Endothelial cell of umbilical vein (primary cell): ENCODE results near the gene CSNK2A3. TPM values are rescaled to one million over a fixed set of nuclear protein-coding genes. Genes with fewer than 3 reads are reported as not detected.

Source experiments
- BruUV-seq: library from RNA; stranded (reverse); fragments of 400-500 nt; replicated peaks from 2 replicates; lab custom pipeline; 2021; lab: Mats Ljungman, UMichigan
- CTCF ChIA-PET: fragments of 300-600, 350-600 bp; sonication (Branson Sonifier 250); formaldehyde crosslinking; loops from one replicate; lab custom pipeline; 2021; ENCODE audit warnings: antibody characterized with exemption, inconsistent platforms; lab: Charles Lee
- POLR2A ChIA-PET: fragments of 300-600, 350-600 bp; sonication (Branson Sonifier 250); formaldehyde crosslinking; loops from one replicate; lab custom pipeline; 2021; ENCODE audit warnings: antibody characterized with exemption, inconsistent platforms; lab: Charles Lee
- DNase-seq: peaks from one replicate; pipeline ENCODE4 v3.0.0-alpha.2; 2011; ENCODE audit warnings: low read depth, low spot score
- FAIRE-seq: peaks from 2 replicates; lab custom pipeline; 2011; peaks lifted over from hg19 to GRCh38; lab: Jason Lieb, UNC
- H2AFZ ChIP-seq: 2 replicates; pipeline ENCODE4 v1.6.0; 2012; ENCODE audit warnings: low read depth, low read length, control low read depth, inconsistent platforms
- H3K27ac ChIP-seq: 2 replicates; pipeline ENCODE4 v1.5.1; 2011; ENCODE audit warnings: low read depth, mild to moderate bottlenecking, control low read depth, low read length, moderate library complexity; ENCODE audit not compliant: insufficient read depth
- H3K27me3 ChIP-seq, 2 experiments: 2 replicates each; pipeline versions ENCODE4 v1.6.0 to v1.6.1; 2011; ENCODE audit warnings: low read length in 2 of 2, mixed read lengths in 1 of 2; ENCODE audit not compliant: control insufficient read depth in 2 of 2, insufficient read depth in 2 of 2
- H3K36me3 ChIP-seq, 2 experiments: 2 replicates in 1 of 2; 3 replicates in 1 of 2; pipeline ENCODE4 v1.5.1; 2011; ENCODE audit warnings: low read length in 2 of 2, mild to moderate bottlenecking in 1 of 2, moderate library complexity in 1 of 2; ENCODE audit not compliant: control insufficient read depth in 2 of 2, insufficient read depth in 2 of 2; ENCODE audit errors: extremely low read depth in 1 of 2
- H3K4me1 ChIP-seq: 3 replicates; pipeline ENCODE4 v1.5.1; 2011; ENCODE audit warnings: mild to moderate bottlenecking, low read length; ENCODE audit not compliant: control insufficient read depth, insufficient read depth; ENCODE audit errors: extremely low read depth
- H3K4me2 ChIP-seq: 2 replicates; pipeline ENCODE4 v1.6.1; 2011; ENCODE audit warnings: low read length, control low read depth, mixed read lengths; ENCODE audit not compliant: insufficient read depth
- H3K4me3 ChIP-seq, 3 experiments: fragments of 200-600 bp in 1 of 3; sonication (generic), shearing (Covaris generic) in 1 of 3; replicated peaks in 1 of 3; 2 replicates each; pipeline ENCODE4 v1.5.1; 2011 to 2016; ENCODE audit warnings: control low read depth in 3 of 3, low read length in 3 of 3, mild to moderate bottlenecking in 2 of 3, inconsistent platforms in 1 of 3, low read depth in 1 of 3, moderate library complexity in 1 of 3; ENCODE audit not compliant: insufficient read depth in 1 of 3
- H3K79me2 ChIP-seq: 2 replicates; pipeline ENCODE4 v1.6.0; 2012; ENCODE audit warnings: low read length, inconsistent platforms; ENCODE audit not compliant: control insufficient read depth, insufficient read depth
- H3K9ac ChIP-seq: replicated peaks from 2 replicates; pipeline ENCODE3; 2011; ENCODE audit warnings: low read length, control low read depth; ENCODE audit not compliant: insufficient read depth; ENCODE audit errors: extremely low read depth
- H3K9me1 ChIP-seq: replicated peaks from 3 replicates; pipeline ENCODE4 v1.6.0; 2011; ENCODE audit warnings: mild to moderate bottlenecking, low read length; ENCODE audit not compliant: control insufficient read depth, insufficient read depth; ENCODE audit errors: extremely low read depth
- H3K9me3 ChIP-seq: replicated peaks from 2 replicates; pipeline ENCODE4 v1.5.1; 2012; ENCODE audit warnings: low read length, inconsistent platforms; ENCODE audit not compliant: control insufficient read depth, insufficient read depth
- H4K20me1 ChIP-seq: replicated peaks from 2 replicates; pipeline ENCODE3; 2011; ENCODE audit warnings: mild to moderate bottlenecking, low read length; ENCODE audit not compliant: control insufficient read depth, insufficient read depth; ENCODE audit errors: extremely low read depth
- EZH2 ChIP-seq: IDR thresholded peaks from 2 replicates; pipeline ENCODE4 v1.6.1; 2012; ENCODE audit warnings: borderline replicate concordance, low read depth, mild to moderate bottlenecking, moderate library complexity, low read length, inconsistent platforms; ENCODE audit not compliant: severe bottlenecking
- FOS ChIP-seq: IDR thresholded peaks from 2 replicates; pipeline ENCODE4 v1.6.1; 2011; ENCODE audit warnings: mild to moderate bottlenecking, low read length, moderate library complexity, borderline replicate concordance; ENCODE audit not compliant: insufficient read depth
- GATA2 ChIP-seq: IDR thresholded peaks from 2 replicates; pipeline ENCODE4 v1.7.0; 2011; ENCODE audit warnings: low read depth, mild to moderate bottlenecking, moderate library complexity, mixed read lengths, low read length; ENCODE audit not compliant: insufficient read length, insufficient read depth
- JUN ChIP-seq: IDR thresholded peaks from 2 replicates; pipeline ENCODE4 v1.6.1; 2011; ENCODE audit warnings: borderline replicate concordance, low read depth; ENCODE audit not compliant: insufficient read length, insufficient read depth
- MYC ChIP-seq: IDR thresholded peaks from one replicate; pipeline ENCODE4 v1.6.1; 2011; ENCODE audit warnings: mild to moderate bottlenecking, low read depth, low read length
- POLR2AphosphoS5 ChIP-seq: IDR thresholded peaks from 2 replicates; pipeline ENCODE4 v1.6.1; 2012; ENCODE audit warnings: low read depth, mild to moderate bottlenecking, control low read depth, low read length, moderate library complexity; ENCODE audit not compliant: insufficient read depth
- dilution Hi-C: fragments of 300-500 bp; cut with MboI; formaldehyde crosslinking; loops from one replicate; pipeline ENCODE4 v1.15.0; 2019; ENCODE audit warnings: low sequenced_read_pairs; ENCODE audit not compliant: extremely low pct_ligation_motif_present
- intact Hi-C: fragments of 100-400 bp; cut with micrococcal nuclease; formaldehyde crosslinking; loops from one replicate; pipeline ENCODE4 v1.10.0; 2022
- polyA plus RNA-seq, 4 experiments: library from polyadenylated mRNA; depleted of rRNA in 3 of 4; stranded (reverse) in 3 of 4; unstranded in 1 of 4; fragments of >200 nt; gene quantifications; 2 replicates each; pipeline versions ENCODE4 v1.2.1 to v1.2.3, GENCODE V29; 2011 to 2012; ENCODE audit warnings: missing spikeins in 1 of 4
- total RNA-seq: library from RNA; stranded (reverse); gene quantifications from 2 replicates; pipeline ENCODE4 v1.2.3, GENCODE V29; 2021
- TF ChIP-seq, protein P1 (sequence below): IDR thresholded peaks from 2 replicates; pipeline ENCODE4 v1.6.1; 2011; ENCODE audit not compliant: insufficient read depth, insufficient read length
- TF ChIP-seq, protein P2 (sequence below), 2 donors: IDR thresholded peaks; 1 replicate in 1 of 2; 2 replicates in 1 of 2; pipeline ENCODE4 v1.5.1; 2011; ENCODE audit warnings: low read length in 2 of 2, mild to moderate bottlenecking in 2 of 2, moderate library complexity in 2 of 2, control low read depth in 1 of 2, inconsistent platforms in 1 of 2, low read depth in 1 of 2; ENCODE audit not compliant: insufficient read depth in 1 of 2; ENCODE audit errors: extremely low read depth in 1 of 2

Gene CSNK2A3
- total and polyA plus RNA-seq, 2 donors (not counting 3 experiments of a cell fraction or from before 2014, with no cell fraction given), result 0.41 TPM; not detected in 1

DNA sequence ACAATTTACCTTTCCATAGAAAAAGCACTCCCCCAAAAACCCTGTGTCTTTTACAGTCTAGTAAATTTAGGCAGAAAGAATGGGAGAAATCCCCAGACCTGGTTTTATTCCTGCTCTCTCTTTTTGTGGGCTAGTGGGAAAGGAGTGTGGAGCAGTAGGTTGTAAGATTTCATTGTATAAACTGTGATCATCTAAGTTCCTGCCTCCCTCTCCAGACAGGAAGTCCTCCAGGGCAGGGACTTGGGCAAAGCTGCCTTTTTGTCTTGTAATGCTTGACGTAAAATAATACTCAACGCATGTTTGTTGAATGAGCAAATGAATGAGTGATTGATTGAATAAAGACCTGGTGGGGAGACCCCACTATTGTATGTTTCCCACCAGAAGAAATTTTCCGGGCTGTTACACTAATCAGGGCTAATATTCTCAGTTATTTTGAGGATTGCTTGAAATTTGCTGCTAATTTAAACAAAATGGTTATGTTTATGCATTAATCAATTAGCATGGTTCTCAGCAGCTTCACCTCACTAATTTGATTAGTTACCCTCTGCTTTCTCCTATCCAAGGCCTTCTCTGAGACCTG lies 36.3 kb downstream of the CSNK2A3 start:
- Histone ChIP-seq H3K9me1 (no peaks in the 10 kb centered on the region), H3K9ac (no peak overlapping the region), H3K27ac (no peak overlapping the region), H3K4me2 (no peak overlapping the region), H3K27me3 (no peaks in the 10 kb centered on the region), H3K4me3 (no peak overlapping the region), H3K9me3 (no peaks in the 10 kb centered on the region), H2AFZ (no peak overlapping the region), H3K36me3 (no peaks in the 10 kb centered on the region), H4K20me1 (no peaks in the 10 kb centered on the region), H3K4me1 (no peaks in the 10 kb centered on the region), H3K79me2 (no peaks in the 10 kb centered on the region)
- TF ChIP-seq MYC, result no peak
- TF ChIP-seq EZH2, result no peak
- TF ChIP-seq, protein P1, sequence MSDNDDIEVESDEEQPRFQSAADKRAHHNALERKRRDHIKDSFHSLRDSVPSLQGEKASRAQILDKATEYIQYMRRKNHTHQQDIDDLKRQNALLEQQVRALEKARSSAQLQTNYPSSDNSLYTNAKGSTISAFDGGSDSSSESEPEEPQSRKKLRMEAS, result no peak
- TF ChIP-seq GATA2, result no peak
- TF ChIP-seq FOS, result no peak
- no peak for TF ChIP-seq POLR2AphosphoS5
- TF ChIP-seq, protein P2, sequence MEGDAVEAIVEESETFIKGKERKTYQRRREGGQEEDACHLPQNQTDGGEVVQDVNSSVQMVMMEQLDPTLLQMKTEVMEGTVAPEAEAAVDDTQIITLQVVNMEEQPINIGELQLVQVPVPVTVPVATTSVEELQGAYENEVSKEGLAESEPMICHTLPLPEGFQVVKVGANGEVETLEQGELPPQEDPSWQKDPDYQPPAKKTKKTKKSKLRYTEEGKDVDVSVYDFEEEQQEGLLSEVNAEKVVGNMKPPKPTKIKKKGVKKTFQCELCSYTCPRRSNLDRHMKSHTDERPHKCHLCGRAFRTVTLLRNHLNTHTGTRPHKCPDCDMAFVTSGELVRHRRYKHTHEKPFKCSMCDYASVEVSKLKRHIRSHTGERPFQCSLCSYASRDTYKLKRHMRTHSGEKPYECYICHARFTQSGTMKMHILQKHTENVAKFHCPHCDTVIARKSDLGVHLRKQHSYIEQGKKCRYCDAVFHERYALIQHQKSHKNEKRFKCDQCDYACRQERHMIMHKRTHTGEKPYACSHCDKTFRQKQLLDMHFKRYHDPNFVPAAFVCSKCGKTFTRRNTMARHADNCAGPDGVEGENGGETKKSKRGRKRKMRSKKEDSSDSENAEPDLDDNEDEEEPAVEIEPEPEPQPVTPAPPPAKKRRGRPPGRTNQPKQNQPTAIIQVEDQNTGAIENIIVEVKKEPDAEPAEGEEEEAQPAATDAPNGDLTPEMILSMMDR (IDR thresholded peaks at IDR 0.05; ENCODE audit: extremely low read depth in 1 of 2, insufficient read depth in 1 of 2, low read depth in 1 of 2, low read length in 2 of 2), result no peak
- TF ChIP-seq JUN, result no peak
- no TSS peak for BruUV-seq
- no peak for DNase-seq
- dilution Hi-C loops, result no loop called here
- POLR2A ChIA-PET, result no interaction called here
- intact Hi-C loops, result no loop called here
- CTCF ChIA-PET, result no interaction called here
- no peak for FAIRE-seq
